Endothelial cell of umbilical vein (primary cell): ENCODE measurements around the gene AK5. TPM values are rescaled to one million over a fixed set of nuclear protein-coding genes. Genes with fewer than 3 reads are reported as not detected.

Experiments
- BruUV-seq: library from RNA; stranded (reverse); fragments of 400-500 nt; replicated peaks from 2 replicates; lab custom pipeline; 2021; lab: Mats Ljungman, UMichigan
- CTCF ChIA-PET: fragments of 300-600, 350-600 bp; sonication (Branson Sonifier 250); formaldehyde crosslinking; loops from one replicate; lab custom pipeline; 2021; ENCODE audit warnings: antibody characterized with exemption, inconsistent platforms; lab: Charles Lee
- POLR2A ChIA-PET: fragments of 300-600, 350-600 bp; sonication (Branson Sonifier 250); formaldehyde crosslinking; loops from one replicate; lab custom pipeline; 2021; ENCODE audit warnings: antibody characterized with exemption, inconsistent platforms; lab: Charles Lee
- DNase-seq: peaks from one replicate; pipeline ENCODE4 v3.0.0-alpha.2; 2011; ENCODE audit warnings: low read depth, low spot score
- FAIRE-seq: peaks from 2 replicates; lab custom pipeline; 2011; peaks lifted over from hg19 to GRCh38; lab: Jason Lieb, UNC
- H2AFZ ChIP-seq: 2 replicates; pipeline ENCODE4 v1.6.0; 2012; ENCODE audit warnings: low read depth, low read length, control low read depth, inconsistent platforms
- H3K27ac ChIP-seq: 2 replicates; pipeline ENCODE4 v1.5.1; 2011; ENCODE audit warnings: low read depth, mild to moderate bottlenecking, control low read depth, low read length, moderate library complexity; ENCODE audit not compliant: insufficient read depth
- H3K27me3 ChIP-seq, 2 experiments: 2 replicates each; pipeline versions ENCODE4 v1.6.0 to v1.6.1; 2011; ENCODE audit warnings: low read length in 2 of 2, mixed read lengths in 1 of 2; ENCODE audit not compliant: control insufficient read depth in 2 of 2, insufficient read depth in 2 of 2
- H3K36me3 ChIP-seq, 2 experiments: 2 replicates in 1 of 2; 3 replicates in 1 of 2; pipeline ENCODE4 v1.5.1; 2011; ENCODE audit warnings: low read length in 2 of 2, mild to moderate bottlenecking in 1 of 2, moderate library complexity in 1 of 2; ENCODE audit not compliant: control insufficient read depth in 2 of 2, insufficient read depth in 2 of 2; ENCODE audit errors: extremely low read depth in 1 of 2
- H3K4me1 ChIP-seq: 3 replicates; pipeline ENCODE4 v1.5.1; 2011; ENCODE audit warnings: mild to moderate bottlenecking, low read length; ENCODE audit not compliant: control insufficient read depth, insufficient read depth; ENCODE audit errors: extremely low read depth
- H3K4me2 ChIP-seq: 2 replicates; pipeline ENCODE4 v1.6.1; 2011; ENCODE audit warnings: low read length, control low read depth, mixed read lengths; ENCODE audit not compliant: insufficient read depth
- H3K4me3 ChIP-seq, 3 experiments: fragments of 200-600 bp in 1 of 3; sonication (generic), shearing (Covaris generic) in 1 of 3; replicated peaks in 1 of 3; 2 replicates each; pipeline ENCODE4 v1.5.1; 2011 to 2016; ENCODE audit warnings: control low read depth in 3 of 3, low read length in 3 of 3, mild to moderate bottlenecking in 2 of 3, inconsistent platforms in 1 of 3, low read depth in 1 of 3, moderate library complexity in 1 of 3; ENCODE audit not compliant: insufficient read depth in 1 of 3
- H3K79me2 ChIP-seq: 2 replicates; pipeline ENCODE4 v1.6.0; 2012; ENCODE audit warnings: low read length, inconsistent platforms; ENCODE audit not compliant: control insufficient read depth, insufficient read depth
- H3K9ac ChIP-seq: replicated peaks from 2 replicates; pipeline ENCODE3; 2011; ENCODE audit warnings: low read length, control low read depth; ENCODE audit not compliant: insufficient read depth; ENCODE audit errors: extremely low read depth
- H3K9me1 ChIP-seq: replicated peaks from 3 replicates; pipeline ENCODE4 v1.6.0; 2011; ENCODE audit warnings: mild to moderate bottlenecking, low read length; ENCODE audit not compliant: control insufficient read depth, insufficient read depth; ENCODE audit errors: extremely low read depth
- H3K9me3 ChIP-seq: replicated peaks from 2 replicates; pipeline ENCODE4 v1.5.1; 2012; ENCODE audit warnings: low read length, inconsistent platforms; ENCODE audit not compliant: control insufficient read depth, insufficient read depth
- H4K20me1 ChIP-seq: replicated peaks from 2 replicates; pipeline ENCODE3; 2011; ENCODE audit warnings: mild to moderate bottlenecking, low read length; ENCODE audit not compliant: control insufficient read depth, insufficient read depth; ENCODE audit errors: extremely low read depth
- CTCF ChIP-seq, 2 donors: IDR thresholded peaks; 1 replicate in 1 of 2; 2 replicates in 1 of 2; pipeline ENCODE4 v1.5.1; 2011; ENCODE audit warnings: low read length in 2 of 2, mild to moderate bottlenecking in 2 of 2, moderate library complexity in 2 of 2, control low read depth in 1 of 2, inconsistent platforms in 1 of 2, low read depth in 1 of 2; ENCODE audit not compliant: insufficient read depth in 1 of 2; ENCODE audit errors: extremely low read depth in 1 of 2
- EZH2 ChIP-seq: IDR thresholded peaks from 2 replicates; pipeline ENCODE4 v1.6.1; 2012; ENCODE audit warnings: borderline replicate concordance, low read depth, mild to moderate bottlenecking, moderate library complexity, low read length, inconsistent platforms; ENCODE audit not compliant: severe bottlenecking
- FOS ChIP-seq: IDR thresholded peaks from 2 replicates; pipeline ENCODE4 v1.6.1; 2011; ENCODE audit warnings: mild to moderate bottlenecking, low read length, moderate library complexity, borderline replicate concordance; ENCODE audit not compliant: insufficient read depth
- GATA2 ChIP-seq: IDR thresholded peaks from 2 replicates; pipeline ENCODE4 v1.7.0; 2011; ENCODE audit warnings: low read depth, mild to moderate bottlenecking, moderate library complexity, mixed read lengths, low read length; ENCODE audit not compliant: insufficient read length, insufficient read depth
- JUN ChIP-seq: IDR thresholded peaks from 2 replicates; pipeline ENCODE4 v1.6.1; 2011; ENCODE audit warnings: borderline replicate concordance, low read depth; ENCODE audit not compliant: insufficient read length, insufficient read depth
- MAX ChIP-seq: IDR thresholded peaks from 2 replicates; pipeline ENCODE4 v1.6.1; 2011; ENCODE audit not compliant: insufficient read depth, insufficient read length
- MYC ChIP-seq: IDR thresholded peaks from one replicate; pipeline ENCODE4 v1.6.1; 2011; ENCODE audit warnings: mild to moderate bottlenecking, low read depth, low read length
- POLR2A ChIP-seq: IDR thresholded peaks from 2 replicates; pipeline ENCODE4 v1.6.1; 2012; ENCODE audit warnings: low read depth, mild to moderate bottlenecking, control low read depth, low read length
- POLR2AphosphoS5 ChIP-seq: IDR thresholded peaks from 2 replicates; pipeline ENCODE4 v1.6.1; 2012; ENCODE audit warnings: low read depth, mild to moderate bottlenecking, control low read depth, low read length, moderate library complexity; ENCODE audit not compliant: insufficient read depth
- dilution Hi-C: fragments of 300-500 bp; cut with MboI; formaldehyde crosslinking; loops from one replicate; pipeline ENCODE4 v1.15.0; 2019; ENCODE audit warnings: low sequenced_read_pairs; ENCODE audit not compliant: extremely low pct_ligation_motif_present
- intact Hi-C: fragments of 100-400 bp; cut with micrococcal nuclease; formaldehyde crosslinking; loops from one replicate; pipeline ENCODE4 v1.10.0; 2022
- polyA plus RNA-seq, 4 experiments: library from polyadenylated mRNA; depleted of rRNA in 3 of 4; stranded (reverse) in 3 of 4; unstranded in 1 of 4; fragments of >200 nt; gene quantifications; 2 replicates each; pipeline versions ENCODE4 v1.2.1 to v1.2.3, GENCODE V29; 2011 to 2012; ENCODE audit warnings: missing spikeins in 1 of 4
- total RNA-seq: library from RNA; stranded (reverse); gene quantifications from 2 replicates; pipeline ENCODE4 v1.2.3, GENCODE V29; 2021

Gene AK5
- total and polyA plus RNA-seq, 2 donors (not counting 3 experiments of a cell fraction or from before 2014, with no cell fraction given) = 5.0 to 7.5 TPM

GRCh38 chr1:77336729-77337128 lies 54.9 kb downstream of the AK5 start:
- dilution Hi-C loops (no loop called here), intact Hi-C loops (no loop called here)
- Histone ChIP-seq H3K9ac (no peak overlapping the region), H3K9me3 (no peaks in the 10 kb centered on the region), H2AFZ (no peak overlapping the region), H3K4me1 (no peaks in the 10 kb centered on the region), H3K4me3 (no peak overlapping the region), H3K27me3 (no peaks in the 10 kb centered on the region), H3K4me2 (no peak overlapping the region), H3K36me3 (no peaks in the 10 kb centered on the region), H3K27ac (no peak overlapping the region), H3K79me2 (no peaks in the 10 kb centered on the region), H4K20me1 (no peaks in the 10 kb centered on the region), H3K9me1 (no peaks in the 10 kb centered on the region)
- BruUV-seq = no TSS peak
- CTCF ChIA-PET = interaction anchor here (0.6 kb wide), 1 partner anchor 212 kb away, joined by 3 read pairs; no protein-coding TSS in a partner anchor
- POLR2A ChIA-PET = no interaction called here
- FAIRE-seq (no peak), DNase-seq (no peak)
- TF ChIP-seq CTCF (IDR thresholded peaks at IDR 0.05; ENCODE audit: extremely low read depth in 1 of 2, insufficient read depth in 1 of 2, low read depth in 1 of 2, low read length in 2 of 2) (no peak), GATA2 (no peak), JUN (no peak), POLR2AphosphoS5 (no peak), MYC (no peak), MAX (no peak), FOS (no peak), EZH2 (no peak), POLR2A (no peak)
